GM13977 (cell line): ENCODE data around the gene CSNK1D.

Source experiments
- DNase-seq: peaks from one replicate; pipeline ENCODE4 v3.0.0; 2012; ENCODE audit warnings: low spot score
- in situ Hi-C: fragments of 300-500 bp; cut with MboI; formaldehyde crosslinking; loops from one replicate; pipeline ENCODE4 v1.12.0; 2022; ENCODE audit warnings: low sequenced_read_pairs, low pct_unique_long_range_greater_than_20kb, mixed read lengths, inconsistent platforms; ENCODE audit not compliant: unreplicated experiment
- TF ChIP-seq, protein P1 (sequence below): IDR thresholded peaks from 2 replicates; pipeline ENCODE4 v1.5.1; 2012; ENCODE audit warnings: mild to moderate bottlenecking, control low read depth; ENCODE audit not compliant: insufficient read depth; ENCODE audit errors: extremely low read depth, missing control alignments

The CSNK1D gene

DNA sequence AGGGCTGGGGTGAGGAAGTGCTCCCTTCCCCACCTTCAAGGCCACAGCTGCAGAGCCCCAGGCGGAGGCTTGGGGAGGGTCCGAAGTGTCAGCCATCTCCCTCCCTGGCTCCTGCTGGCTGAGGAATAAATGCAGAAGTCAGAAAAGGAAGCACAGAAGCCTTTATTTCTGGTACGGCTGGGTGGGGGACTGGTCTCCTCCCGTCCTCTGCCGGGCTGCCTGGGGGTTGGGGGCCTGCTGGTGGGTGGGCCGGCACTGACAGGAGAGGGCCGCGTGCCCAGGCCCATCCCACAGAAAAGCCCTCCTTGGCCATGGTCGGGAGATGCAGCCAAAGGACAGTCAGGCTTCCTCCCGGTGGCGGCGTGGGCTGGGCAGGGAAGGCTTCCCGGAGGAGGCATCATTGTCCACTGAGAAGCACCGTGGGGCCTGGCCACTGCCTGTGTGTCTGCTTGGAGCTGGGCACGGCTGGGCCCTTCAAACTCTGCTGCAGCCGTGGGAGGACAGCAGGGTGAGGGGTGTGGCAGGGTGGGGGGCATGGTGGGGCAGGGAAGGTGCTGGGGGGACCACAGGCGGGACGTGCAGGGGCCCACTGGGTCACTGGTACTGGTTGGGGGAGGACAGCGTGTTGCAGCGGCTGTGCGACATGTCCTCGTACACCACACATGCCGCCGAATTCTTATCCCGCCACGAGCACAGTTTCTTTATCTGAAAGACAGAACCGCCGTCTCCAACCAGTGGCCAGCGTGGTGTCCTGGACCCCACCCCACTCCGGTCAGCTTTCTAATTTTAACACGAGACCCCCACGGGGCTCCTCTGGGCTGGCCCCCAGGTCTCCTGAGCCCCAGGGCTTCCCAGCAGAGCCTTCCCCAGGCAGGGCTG lies 41.5 kb upstream of the CSNK1D start:
- TF ChIP-seq, protein P1, sequence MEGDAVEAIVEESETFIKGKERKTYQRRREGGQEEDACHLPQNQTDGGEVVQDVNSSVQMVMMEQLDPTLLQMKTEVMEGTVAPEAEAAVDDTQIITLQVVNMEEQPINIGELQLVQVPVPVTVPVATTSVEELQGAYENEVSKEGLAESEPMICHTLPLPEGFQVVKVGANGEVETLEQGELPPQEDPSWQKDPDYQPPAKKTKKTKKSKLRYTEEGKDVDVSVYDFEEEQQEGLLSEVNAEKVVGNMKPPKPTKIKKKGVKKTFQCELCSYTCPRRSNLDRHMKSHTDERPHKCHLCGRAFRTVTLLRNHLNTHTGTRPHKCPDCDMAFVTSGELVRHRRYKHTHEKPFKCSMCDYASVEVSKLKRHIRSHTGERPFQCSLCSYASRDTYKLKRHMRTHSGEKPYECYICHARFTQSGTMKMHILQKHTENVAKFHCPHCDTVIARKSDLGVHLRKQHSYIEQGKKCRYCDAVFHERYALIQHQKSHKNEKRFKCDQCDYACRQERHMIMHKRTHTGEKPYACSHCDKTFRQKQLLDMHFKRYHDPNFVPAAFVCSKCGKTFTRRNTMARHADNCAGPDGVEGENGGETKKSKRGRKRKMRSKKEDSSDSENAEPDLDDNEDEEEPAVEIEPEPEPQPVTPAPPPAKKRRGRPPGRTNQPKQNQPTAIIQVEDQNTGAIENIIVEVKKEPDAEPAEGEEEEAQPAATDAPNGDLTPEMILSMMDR: no peak
- DNase-seq: no peak
- in situ Hi-C loops: no loop called here

DNA sequence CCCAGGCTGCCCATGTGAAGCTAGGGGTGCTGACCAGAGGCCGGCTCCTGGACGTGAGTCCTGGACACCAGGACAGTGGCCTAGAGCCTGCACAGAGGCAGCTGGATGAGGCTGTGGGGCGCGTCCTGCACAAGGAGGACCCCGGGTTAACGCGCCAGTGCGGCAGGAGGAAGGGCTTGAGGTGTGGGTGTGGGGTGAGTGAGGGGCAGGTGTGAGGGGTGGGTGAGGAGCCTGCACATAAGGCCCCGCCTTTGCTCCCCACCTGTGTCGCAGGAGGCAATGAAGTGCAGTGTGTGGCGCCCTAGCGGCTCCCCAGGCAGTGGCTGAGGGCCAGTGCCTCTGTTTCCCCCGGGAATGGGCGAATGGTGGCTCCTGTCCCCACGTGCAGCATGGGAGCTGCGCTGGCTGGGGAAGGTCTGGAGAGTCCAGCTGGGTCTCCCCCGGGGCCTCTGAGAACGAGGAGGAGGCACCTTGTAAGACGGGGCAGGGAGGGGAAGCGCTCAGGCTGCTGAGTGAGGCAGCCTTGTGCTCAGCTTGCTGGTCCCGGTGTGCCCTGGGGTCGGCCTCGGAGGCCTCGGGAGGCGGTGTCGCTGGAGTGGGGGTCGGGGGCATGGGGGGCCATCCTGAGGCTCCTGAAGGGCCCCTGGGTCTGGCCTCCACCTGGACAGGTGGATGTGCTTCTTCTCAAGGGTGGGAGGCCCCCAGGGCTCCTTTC lies 40.7 kb upstream of the CSNK1D start:
- no peak for DNase-seq
- TF ChIP-seq, protein P1: no peak
- in situ Hi-C loops: no loop called here

DNA sequence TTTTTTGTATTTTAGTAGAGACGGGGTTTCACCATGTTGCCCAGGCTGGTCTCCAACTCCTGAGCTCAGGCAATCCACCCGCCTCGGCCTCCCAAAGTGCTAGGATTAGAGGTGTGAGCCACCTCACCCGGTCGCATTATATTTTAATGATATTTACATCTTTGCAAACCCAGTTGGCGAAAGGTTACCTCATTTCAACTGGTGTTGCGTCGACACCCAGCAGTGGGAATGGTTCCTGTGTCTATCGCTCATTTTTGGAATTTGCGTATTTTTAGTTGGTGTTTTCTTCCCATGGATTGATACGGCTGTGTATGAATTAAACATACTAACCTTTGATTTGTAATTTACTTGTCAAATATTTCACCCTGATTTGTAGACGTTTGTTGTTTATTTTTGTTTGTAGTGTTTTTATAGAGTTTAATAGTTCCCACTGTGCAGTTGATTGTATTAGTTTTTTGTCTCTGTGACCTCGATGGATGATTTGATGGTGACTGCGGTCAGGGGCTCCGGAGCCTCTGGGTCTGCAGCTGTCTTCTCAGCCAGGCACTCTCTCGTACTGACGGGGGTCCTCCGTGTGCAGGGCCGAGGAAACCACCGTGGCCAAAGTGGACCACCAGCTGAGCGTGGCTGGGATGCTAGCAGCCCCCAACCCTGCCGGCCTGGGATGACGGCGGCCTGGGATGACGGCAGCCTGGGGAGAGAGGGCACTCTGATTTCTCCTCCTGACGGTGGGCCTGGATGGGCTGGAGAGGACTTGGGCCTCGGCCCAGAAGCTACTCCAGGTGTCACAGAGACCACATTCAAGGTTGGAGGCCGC lies 39.9 kb upstream of the CSNK1D start:
- DNase-seq: no peak
- in situ Hi-C loops: no loop called here
- TF ChIP-seq, protein P1: no peak

DNA sequence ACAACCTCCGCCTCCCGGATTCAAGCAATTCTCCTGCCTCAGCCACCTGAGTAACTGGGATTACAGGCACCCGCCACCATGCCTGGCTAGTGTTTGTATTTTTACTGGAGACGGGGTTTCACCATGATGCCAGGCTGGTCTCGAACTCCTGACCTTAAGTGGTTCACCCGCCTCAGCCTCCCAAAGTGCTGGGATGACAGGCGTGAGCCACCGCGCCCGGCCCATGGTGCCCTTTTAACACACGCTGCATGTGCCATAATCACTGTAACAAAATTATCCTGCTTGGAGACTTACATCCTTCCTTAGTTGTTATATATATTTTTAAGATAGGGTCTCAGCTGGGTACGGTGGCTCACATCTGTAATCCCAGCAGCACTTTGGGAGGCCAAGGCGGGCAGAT lies 38.5 kb upstream of the CSNK1D start:
- TF ChIP-seq, protein P1: no peak
- in situ Hi-C loops: no loop called here
- no peak for DNase-seq

DNA sequence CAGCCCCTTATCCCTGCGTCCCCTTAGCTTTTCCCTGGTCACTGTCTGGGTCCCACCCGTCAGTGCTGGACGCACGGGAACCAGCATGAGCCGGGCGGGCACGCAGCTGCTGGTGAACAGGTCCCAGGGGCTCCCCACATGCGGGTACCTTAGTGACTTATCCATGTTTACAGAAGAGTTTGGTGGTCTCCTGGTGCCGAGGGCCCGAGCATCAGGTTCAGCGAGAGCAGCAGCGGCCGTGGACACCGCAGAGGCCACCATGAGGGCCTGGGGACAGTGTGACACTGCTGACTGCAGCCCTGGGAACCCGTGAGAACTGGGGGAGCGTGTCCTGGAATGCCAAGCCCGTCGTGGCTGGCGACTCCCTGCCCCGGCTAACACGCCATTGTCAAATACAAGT lies 37.4 kb upstream of the CSNK1D start:
- in situ Hi-C loops: no loop called here
- DNase-seq: no peak
- TF ChIP-seq, protein P1: no peak
